Prostate gland (tissue), 2 donors: ENCODE results near the gene LRRC4C.

Source experiments
- CTCF ChIP-seq, 4 experiments: fragments of 200-600 bp in 2 of 4; fragments of 450-650 bp in 2 of 4; sonication (generic) in 2 of 4; IDR thresholded peaks; 1 replicate in 3 of 4; 2 replicates in 1 of 4; pipeline ENCODE4 v1.5.1; 2016 to 2019; ENCODE audit warnings: antibody characterized with exemption in 4 of 4, mild to moderate bottlenecking in 2 of 4, moderate library complexity in 2 of 4
- POLR2A ChIP-seq: fragments of 450-650 bp; IDR thresholded peaks from one replicate; pipeline ENCODE4 v1.6.1; 2016; ENCODE audit warnings: antibody characterized with exemption, mild to moderate bottlenecking
- POLR2AphosphoS5 ChIP-seq: sonication (generic); formaldehyde crosslinking; IDR thresholded peaks from one replicate; pipeline ENCODE4 v1.6.1; 2017; ENCODE audit warnings: antibody characterized with exemption

- TF ChIP-seq CTCF (IDR thresholded peaks at IDR 0.05) (no peak), POLR2A (no peak), POLR2AphosphoS5 (no peak)
These were observed 175.1 kb downstream of the LRRC4C start for GRCh38 chr11:41284354-41284753.
